PC-3 (cell line): ENCODE data around the gene FAM181B. TPM values are rescaled to one million over a fixed set of nuclear protein-coding genes. Genes with fewer than 3 reads are reported as not detected.

Experiments
- ATAC-seq: fragments of 200-7000 bp; cut with Tn5 transposase; 2 replicates; pipeline ENCODE4 v1.9.1; 2020; ENCODE audit warnings: mild to moderate bottlenecking, moderate library complexity
- BruUV-seq: library from RNA; stranded (reverse); fragments of 400-500 nt; replicated peaks from 2 replicates; lab custom pipeline; 2021; lab: Mats Ljungman, UMichigan
- CTCF ChIA-PET: fragments of 300-600 bp; sonication (Branson Sonifier 250); formaldehyde crosslinking; loops from one replicate; lab custom pipeline; 2022; ENCODE audit warnings: antibody characterized with exemption; lab: Charles Lee
- POLR2A ChIA-PET: fragments of 300-600 bp; sonication (Branson Sonifier 250); formaldehyde crosslinking; loops from one replicate; lab custom pipeline; 2022; ENCODE audit warnings: antibody characterized with exemption; ENCODE audit not compliant: unreplicated experiment; lab: Charles Lee
- DNase-seq: peaks from one replicate; pipeline ENCODE4 v3.0.0-alpha.2; 2015
- H2AFZ ChIP-seq: fragments of 300-600 bp; sonication (generic); 2 replicates; pipeline ENCODE4 v1.6.0; 2016; ENCODE audit warnings: antibody characterized with exemption, low read length
- H3F3A ChIP-seq: fragments of 300-600 bp; sonication (generic); one replicate; pipeline ENCODE4 v1.6.0; 2017; ENCODE audit warnings: antibody characterized with exemption, low read length, control low read depth, mild to moderate bottlenecking; ENCODE audit not compliant: unreplicated experiment
- H3K27ac ChIP-seq: fragments of 300-600 bp; sonication (generic); 2 replicates; pipeline ENCODE4 v1.5.1; 2016; ENCODE audit warnings: mild to moderate bottlenecking, low read length
- H3K27me3 ChIP-seq: fragments of 300-600 bp; sonication (generic); 2 replicates; pipeline ENCODE4 v1.6.1; 2016; ENCODE audit warnings: low read length, mixed read lengths
- H3K36me3 ChIP-seq: fragments of 300-600 bp; sonication (generic); 2 replicates; pipeline ENCODE4 v1.6.1; 2016; ENCODE audit warnings: low read depth, mixed run types, low read length, mixed read lengths
- H3K4me1 ChIP-seq: fragments of 300-600 bp; sonication (generic); 2 replicates; pipeline ENCODE4 v1.5.1; 2016; ENCODE audit warnings: low read length; ENCODE audit not compliant: insufficient read depth
- H3K4me2 ChIP-seq: fragments of 300-600 bp; sonication (generic); 2 replicates; pipeline ENCODE4 v1.6.0; 2016; ENCODE audit warnings: low read length
- H3K4me3 ChIP-seq: fragments of 300-600 bp; sonication (generic); 2 replicates; pipeline ENCODE4 v1.5.1; 2016; ENCODE audit warnings: mild to moderate bottlenecking, low read length, mixed read lengths
- H3K79me2 ChIP-seq: fragments of 300-600 bp; sonication (generic); 2 replicates; pipeline ENCODE4 v1.6.1; 2017; ENCODE audit warnings: low read length, mixed read lengths
- H3K9ac ChIP-seq: fragments of 300-600 bp; sonication (generic); 2 replicates; pipeline ENCODE4 v1.6.0; 2016; ENCODE audit warnings: mild to moderate bottlenecking, low read length
- H3K9me2 ChIP-seq: fragments of 300-600 bp; sonication (generic); replicated peaks from 2 replicates; pipeline ENCODE4 v1.6.1; 2016; ENCODE audit warnings: mixed run types, low read length, mixed read lengths
- H3K9me3 ChIP-seq: fragments of 300-600 bp; sonication (generic); 2 replicates; pipeline ENCODE4 v1.6.1; 2016; ENCODE audit warnings: low read length, mixed read lengths
- H4K20me1 ChIP-seq: fragments of 300-600 bp; sonication (generic); 2 replicates; pipeline ENCODE4 v1.6.1; 2016; ENCODE audit warnings: low read length, mixed read lengths
- EZH2 ChIP-seq: fragments of 300-600 bp; sonication (generic); IDR thresholded peaks from one replicate; pipeline ENCODE4 v1.6.1; 2017; ENCODE audit warnings: antibody characterized with exemption, mild to moderate bottlenecking, low read length; ENCODE audit not compliant: unreplicated experiment
- EZH2phosphoT487 ChIP-seq: fragments of 300-600 bp; sonication (generic); IDR thresholded peaks from 2 replicates; pipeline ENCODE4 v1.6.1; 2018; ENCODE audit warnings: mild to moderate bottlenecking, antibody characterized with exemption, low read length, borderline replicate concordance
- intact Hi-C: fragments of 100-400 bp; cut with micrococcal nuclease; formaldehyde crosslinking; loops from 2 replicates; pipeline ENCODE4 v1.9.0; 2023
- total RNA-seq: library from RNA; depleted of rRNA; stranded (reverse); fragments of >200 nt; gene quantifications from 2 replicates; pipeline ENCODE4 v1.2.3, GENCODE V29; 2014
- TF ChIP-seq, protein P1 (sequence below): fragments of 300-600 bp; sonication (generic); conservative IDR thresholded peaks from 2 replicates; pipeline ENCODE4 v1.5.1; 2017; ENCODE audit warnings: antibody characterized with exemption, low read depth, mild to moderate bottlenecking, low read length

FAM181B gene
- total RNA-seq, 1 experiment from 2014 or later = not detected

DNA sequence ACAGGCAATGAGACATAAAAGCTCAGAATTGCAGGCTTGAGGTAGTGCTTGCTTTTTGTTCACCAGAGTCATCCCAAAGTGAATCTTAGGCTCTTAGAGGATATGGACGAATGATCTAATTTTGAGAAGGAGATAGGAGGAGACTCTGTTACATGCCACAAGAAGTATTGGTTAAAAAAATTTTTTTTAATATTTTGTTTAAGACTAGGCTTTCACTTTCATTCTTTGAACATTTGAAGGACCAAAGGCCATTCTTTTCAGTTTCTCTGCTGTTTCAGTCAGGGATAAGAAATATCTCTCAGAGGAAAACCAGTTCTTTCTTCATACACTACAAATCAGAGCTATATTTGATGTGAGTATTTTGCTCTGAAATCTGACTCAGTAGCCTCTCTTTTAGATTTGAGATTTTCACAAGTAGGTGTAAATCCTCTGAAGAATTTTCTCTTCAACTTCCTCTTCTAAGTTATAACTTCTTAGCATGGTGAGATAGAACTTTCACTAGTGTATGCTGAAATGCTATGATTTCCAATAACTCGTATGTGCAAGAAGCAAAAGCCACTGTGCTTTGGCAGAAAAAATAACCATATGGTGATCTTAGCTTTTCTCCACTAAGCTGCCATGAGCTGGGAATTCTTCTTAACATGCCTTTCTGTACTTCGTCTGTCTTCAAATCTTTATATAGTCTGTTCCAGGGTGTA, 24.1 kb upstream of the FAM181B start:
- Histone ChIP-seq H4K20me1 (no peaks in the 10 kb centered on the region), H3K27ac (no peak overlapping the region), H3K4me3 (no peak overlapping the region), H3K4me1 (no peaks in the 10 kb centered on the region), H3K27me3 (peaks cover 67% of the 10 kb centered on the region), H3F3A (no peaks in the 10 kb centered on the region), H2AFZ (no peak overlapping the region), H3K9me2 (no peaks in the 10 kb centered on the region), H3K9ac (no peak overlapping the region), H3K4me2 (no peak overlapping the region), H3K79me2 (no peaks in the 10 kb centered on the region), H3K9me3 (no peaks in the 10 kb centered on the region), H3K36me3 (no peaks in the 10 kb centered on the region)
- ChIA-PET CTCF (interaction anchor here (1.3 kb wide), 1 partner anchor 18 kb away, joined by 3 read pairs; no protein-coding TSS in a partner anchor), POLR2A (no interaction called here)
- no peak for ATAC-seq
- TF ChIP-seq EZH2 (no peak), EZH2phosphoT487 (no peak)
- TF ChIP-seq, protein P1, sequence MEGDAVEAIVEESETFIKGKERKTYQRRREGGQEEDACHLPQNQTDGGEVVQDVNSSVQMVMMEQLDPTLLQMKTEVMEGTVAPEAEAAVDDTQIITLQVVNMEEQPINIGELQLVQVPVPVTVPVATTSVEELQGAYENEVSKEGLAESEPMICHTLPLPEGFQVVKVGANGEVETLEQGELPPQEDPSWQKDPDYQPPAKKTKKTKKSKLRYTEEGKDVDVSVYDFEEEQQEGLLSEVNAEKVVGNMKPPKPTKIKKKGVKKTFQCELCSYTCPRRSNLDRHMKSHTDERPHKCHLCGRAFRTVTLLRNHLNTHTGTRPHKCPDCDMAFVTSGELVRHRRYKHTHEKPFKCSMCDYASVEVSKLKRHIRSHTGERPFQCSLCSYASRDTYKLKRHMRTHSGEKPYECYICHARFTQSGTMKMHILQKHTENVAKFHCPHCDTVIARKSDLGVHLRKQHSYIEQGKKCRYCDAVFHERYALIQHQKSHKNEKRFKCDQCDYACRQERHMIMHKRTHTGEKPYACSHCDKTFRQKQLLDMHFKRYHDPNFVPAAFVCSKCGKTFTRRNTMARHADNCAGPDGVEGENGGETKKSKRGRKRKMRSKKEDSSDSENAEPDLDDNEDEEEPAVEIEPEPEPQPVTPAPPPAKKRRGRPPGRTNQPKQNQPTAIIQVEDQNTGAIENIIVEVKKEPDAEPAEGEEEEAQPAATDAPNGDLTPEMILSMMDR = no peak
- BruUV-seq = no TSS peak
- DNase-seq = no peak
- intact Hi-C loops = no loop called here

DNA sequence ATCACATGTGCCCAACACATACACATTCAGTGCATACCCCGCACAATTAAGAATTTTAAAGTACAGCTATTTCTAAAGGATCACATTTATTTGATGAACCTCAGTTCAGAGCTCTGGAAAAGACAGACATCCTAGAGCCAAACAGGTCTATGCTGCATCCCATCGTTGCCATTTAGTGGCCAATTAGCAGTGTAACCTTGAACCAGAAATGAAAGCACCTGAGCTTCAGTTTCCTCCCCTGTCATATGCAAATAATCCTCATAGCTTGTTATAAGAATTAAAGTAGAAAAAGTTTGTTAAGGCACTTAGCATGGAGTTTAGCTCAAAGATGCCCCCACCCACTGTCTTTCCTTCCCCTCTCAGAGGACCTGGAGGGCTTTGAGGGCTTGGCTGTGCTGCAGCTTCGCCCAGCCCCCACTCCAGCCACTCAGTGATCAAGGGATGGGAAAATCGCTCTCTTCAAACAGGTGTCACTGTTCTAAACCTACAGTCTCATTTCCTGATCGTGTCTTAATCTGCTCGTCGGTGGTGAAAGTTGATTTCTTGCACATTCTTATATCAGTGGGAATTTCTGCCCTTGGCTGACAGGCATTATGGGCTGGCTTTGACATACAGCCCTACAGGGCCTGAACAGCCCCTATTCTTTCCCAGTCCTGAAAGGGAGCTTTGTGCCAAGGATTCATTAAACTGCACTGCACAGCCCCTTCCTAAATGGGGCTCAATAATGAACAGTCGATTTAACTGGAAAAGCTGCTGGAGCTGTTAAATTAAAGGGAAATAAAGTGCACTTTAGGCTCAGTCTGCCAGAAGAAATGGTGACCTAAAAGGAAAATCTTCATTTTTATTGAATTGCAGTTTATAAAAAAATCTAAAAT, 23.3 kb upstream of the FAM181B start:
- no peaks in the 10 kb centered on the region for H3K36me3 ChIP-seq
- H3K9me3 ChIP-seq = no peaks in the 10 kb centered on the region
- no TSS peak for BruUV-seq
- ChIA-PET POLR2A (no interaction called here), CTCF (interaction anchor here (1.3 kb wide), 1 partner anchor 19 kb away, joined by 3 read pairs; no protein-coding TSS in a partner anchor)
- H3K4me1 ChIP-seq = no peaks in the 10 kb centered on the region
- no peaks in the 10 kb centered on the region for H3K79me2 ChIP-seq
- ATAC-seq (no peak), DNase-seq (no peak)
- no peak overlapping the region for H3K27ac ChIP-seq
- peaks cover 74% of the 10 kb centered on the region for H3K27me3 ChIP-seq
- intact Hi-C loops = no loop called here
- H3K4me3 ChIP-seq = no peak overlapping the region
- no peak overlapping the region for H3K9ac ChIP-seq
- no peak overlapping the region for H2AFZ ChIP-seq
- TF ChIP-seq EZH2 = no peak
- TF ChIP-seq EZH2phosphoT487 = no peak
- TF ChIP-seq, protein P1 = no peak
- no peaks in the 10 kb centered on the region for H3K9me2 ChIP-seq
- no peaks in the 10 kb centered on the region for H3F3A ChIP-seq
- H4K20me1 ChIP-seq = no peaks in the 10 kb centered on the region
- no peak overlapping the region for H3K4me2 ChIP-seq
